HG03139 (cell line): ENCODE results near the gene FILIP1L.

Experiments
- ATAC-seq: cut with Tn5 transposase; IDR thresholded peaks from one replicate; pipeline ENCODE4 v1.9.1; 2021; ENCODE audit not compliant: unreplicated experiment

Gene FILIP1L

DNA sequence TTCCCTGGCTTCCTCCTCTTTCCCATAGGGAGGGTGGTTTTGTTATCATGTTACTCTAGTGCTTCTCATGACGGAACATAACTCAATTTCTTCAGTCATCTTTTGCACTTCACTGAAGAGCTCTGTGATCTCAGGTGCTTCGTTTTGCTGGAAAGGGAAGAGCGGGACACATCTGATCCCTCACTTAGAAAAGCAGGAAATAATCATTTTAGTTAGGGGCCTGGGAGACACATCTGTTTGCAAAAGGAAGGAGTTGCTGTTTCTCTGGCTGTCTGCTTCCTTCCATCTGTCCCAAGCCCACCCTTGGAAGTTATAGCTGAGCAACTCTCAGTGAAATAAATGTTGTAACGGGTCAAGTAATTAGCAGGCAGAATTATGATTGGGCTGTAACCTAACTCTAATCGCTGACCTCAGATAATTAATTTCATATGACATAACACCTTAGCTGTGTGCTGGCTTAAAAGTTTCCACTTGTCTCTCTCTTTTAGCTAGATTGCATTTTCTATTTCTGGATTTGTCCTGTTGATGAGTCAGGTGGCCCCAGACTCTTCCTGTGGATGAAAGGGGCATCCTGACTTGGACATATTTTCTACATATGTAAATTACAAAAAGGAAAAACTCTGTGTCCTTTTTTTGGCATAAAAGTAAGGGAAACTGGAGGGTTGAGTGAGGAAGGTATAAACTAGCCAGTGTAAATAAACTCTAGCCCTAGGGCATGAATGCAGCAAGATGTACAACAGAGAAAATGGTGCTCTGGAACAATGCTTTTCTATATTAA is 11.0 kb upstream of the FILIP1L start:
- no peak for ATAC-seq

DNA sequence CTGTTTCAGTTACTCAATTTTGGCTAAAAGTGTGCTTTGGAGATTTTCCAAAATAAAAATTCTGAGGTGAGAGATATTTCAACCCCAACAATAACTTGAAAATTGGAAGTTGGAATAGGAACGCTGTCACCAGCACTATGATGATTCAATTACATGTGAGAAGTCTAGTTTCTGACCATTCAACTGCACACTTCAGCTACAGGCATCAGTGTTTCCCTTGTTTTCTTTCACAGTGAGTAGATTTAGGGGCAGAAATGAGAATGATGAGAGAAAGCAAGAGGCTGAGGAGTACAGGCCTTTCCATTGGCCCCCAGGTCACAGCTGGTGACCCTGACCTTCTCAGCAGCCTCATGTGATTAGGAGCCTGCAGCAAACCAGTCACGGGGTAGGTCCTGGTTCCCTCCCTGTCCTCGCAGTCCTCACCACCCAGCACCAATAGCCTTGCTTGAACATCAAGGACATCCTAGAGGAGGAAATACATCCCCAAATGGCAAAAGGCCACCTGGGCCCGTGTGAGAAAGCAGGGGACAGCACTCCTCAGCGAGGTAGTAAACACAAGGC is 10.0 kb upstream of the FILIP1L start:
- ATAC-seq: no peak

GRCh38 chr3:100123112-100123511 is 8.8 kb upstream of the FILIP1L start:
- ATAC-seq: no peak

- ATAC-seq: no peak
Measured at GRCh38 chr3:100122321-100122720, 8.0 kb upstream of the FILIP1L start.

DNA sequence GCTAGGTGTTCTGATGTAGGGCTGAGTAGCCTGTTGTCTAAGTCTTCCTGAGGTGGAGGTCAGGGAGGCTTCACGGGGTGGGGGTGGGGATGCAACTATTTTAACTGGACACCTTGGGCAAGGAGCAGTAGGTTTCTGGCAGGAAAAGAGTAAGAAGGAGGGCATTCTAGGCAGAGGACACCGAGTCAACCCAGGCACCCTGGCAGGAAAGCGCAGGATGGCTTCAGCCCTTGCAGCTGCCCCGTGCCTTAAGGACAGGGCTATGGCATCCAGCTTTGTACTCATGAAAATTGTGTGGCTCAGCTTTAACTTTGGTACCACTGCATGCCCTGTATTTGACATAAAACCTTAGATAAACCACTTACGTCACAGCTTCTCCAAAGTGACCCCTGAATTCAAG is 6.4 kb upstream of the FILIP1L start:
- no peak for ATAC-seq

DNA sequence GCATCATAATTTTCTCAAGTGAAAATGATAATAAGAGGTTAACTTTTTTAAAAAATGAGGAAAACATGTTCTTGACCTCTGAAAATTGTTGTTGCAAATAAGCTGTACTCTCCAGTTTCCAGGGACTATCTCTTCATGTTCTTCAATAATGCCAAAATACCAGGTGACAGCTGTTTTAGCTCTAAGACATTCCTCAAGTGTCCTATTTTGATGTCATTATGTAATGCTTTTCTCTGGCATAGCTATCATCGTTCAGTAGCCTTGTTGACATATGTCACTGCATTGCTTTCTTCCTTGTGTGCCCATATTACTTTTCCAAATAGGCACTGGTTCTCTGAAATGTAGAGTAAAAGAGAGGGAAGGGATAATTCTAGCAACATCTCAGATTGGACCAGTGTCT is 5.7 kb upstream of the FILIP1L start:
- ATAC-seq: no peak

GRCh38 chr3:100117093-100117492 is 2.8 kb upstream of the FILIP1L start:
- no peak for ATAC-seq

DNA sequence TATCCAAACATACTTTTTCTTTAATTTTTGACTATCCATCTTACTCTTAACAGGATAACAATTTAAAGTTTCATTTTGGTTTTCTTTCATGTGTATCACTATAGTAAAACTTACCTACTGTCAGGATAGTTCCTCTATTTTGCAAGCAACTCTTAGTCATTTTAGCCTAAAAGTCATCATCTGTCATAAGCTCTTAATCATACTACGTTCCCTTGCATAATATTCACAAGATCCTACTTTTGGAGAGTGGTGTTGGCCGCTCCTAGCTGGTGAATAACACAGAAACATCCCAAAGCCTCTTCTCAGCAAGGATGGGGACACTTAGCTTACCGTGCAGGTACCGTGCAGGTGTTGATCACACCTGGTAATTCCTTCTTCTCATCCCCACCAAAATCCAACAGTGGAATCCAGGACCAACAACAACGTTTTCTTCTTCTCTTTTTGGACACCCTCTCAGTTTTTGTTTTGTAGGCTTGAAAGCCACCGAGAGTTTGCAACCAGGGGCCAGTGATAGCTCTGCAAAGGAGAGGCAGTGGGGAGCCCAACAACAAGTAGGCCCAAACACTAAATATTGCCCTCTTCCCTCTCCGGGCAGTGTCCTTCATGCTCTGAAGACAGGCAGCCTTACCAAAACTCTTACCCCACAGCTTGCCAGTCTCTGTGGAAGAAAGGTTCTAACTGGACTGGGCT is 433 bp downstream of the FILIP1L start:
- no peak for ATAC-seq

DNA sequence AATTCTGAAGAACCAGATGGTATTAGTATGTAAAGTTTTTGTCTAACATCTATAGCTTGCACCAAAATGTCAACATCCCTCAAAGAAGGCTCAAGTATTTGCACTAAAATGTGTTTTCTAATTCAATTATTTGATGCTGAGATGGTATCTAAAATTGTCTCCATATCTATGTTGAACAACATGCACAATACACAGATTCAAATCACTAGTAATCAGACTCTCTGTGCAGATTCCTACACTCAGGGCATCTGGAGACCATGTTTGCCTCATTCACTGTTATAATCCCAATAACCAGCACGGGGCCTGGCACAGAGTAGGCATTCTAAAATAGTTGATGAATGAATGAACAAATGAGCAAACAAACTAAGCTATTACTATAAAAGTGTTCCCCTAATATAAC is 2.6 kb downstream of the FILIP1L start:
- no peak for ATAC-seq

GRCh38 chr3:100110162-100110561 is 4.1 kb downstream of the FILIP1L start:
- no peak for ATAC-seq

DNA sequence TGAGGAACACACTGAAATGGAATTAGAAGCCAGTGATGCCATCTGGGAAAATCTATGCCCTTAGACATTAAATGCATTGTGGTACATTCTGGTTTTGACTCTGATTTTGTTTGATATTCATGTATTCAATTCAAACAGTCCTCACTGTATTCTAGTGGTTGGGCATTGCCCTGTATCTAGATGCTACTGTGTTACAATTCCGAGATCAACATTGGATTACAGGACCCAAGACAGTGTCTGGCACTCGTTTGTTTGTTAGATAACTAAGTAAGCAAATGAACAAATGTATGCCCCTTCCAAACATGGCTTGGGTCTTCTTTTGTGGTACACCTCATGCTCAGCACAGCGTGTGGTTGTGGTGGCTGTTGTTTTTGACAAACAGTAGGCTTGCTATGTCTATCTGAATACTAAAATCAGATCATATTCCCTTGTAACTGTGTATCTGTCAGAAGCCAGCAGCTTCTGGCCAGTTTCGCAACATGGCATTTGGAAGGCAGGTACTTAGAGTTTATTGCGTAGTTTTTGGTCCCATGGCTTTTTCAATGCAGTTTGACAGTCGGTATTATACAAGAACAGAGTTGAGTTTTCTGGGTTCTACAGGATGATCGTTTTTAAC is 5.7 kb downstream of the FILIP1L start:
- no peak for ATAC-seq

DNA sequence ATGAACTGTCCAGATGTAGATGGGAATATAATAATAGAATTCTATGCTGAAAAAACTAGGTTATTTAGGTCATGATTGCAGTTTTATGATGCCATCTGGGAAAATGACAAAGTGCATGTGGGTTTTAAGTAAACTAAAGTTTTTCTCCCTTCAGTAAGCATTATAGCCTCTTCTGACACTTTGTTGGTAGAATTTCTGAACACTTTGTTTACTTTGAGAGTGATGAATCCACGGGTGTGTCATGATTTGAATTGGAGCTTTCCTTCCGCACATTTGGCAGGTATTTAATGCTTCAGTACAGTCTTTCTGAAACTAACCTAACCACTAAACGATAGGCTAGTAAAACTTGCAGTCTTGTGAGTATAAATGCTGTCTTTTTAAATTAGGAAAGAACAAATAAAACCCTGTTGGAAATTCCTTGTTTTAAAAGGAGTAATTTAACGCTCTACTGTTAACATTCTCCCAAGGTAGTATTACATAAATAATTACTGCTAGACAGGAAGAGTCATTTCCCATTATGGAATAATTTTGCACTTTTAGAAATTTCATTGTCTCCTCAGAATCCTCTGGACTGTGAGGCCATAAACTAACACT is 7.0 kb downstream of the FILIP1L start:
- ATAC-seq: no peak

- no peak for ATAC-seq
Measured at GRCh38 chr3:100106531-100107141, 7.7 kb downstream of the FILIP1L start.

DNA sequence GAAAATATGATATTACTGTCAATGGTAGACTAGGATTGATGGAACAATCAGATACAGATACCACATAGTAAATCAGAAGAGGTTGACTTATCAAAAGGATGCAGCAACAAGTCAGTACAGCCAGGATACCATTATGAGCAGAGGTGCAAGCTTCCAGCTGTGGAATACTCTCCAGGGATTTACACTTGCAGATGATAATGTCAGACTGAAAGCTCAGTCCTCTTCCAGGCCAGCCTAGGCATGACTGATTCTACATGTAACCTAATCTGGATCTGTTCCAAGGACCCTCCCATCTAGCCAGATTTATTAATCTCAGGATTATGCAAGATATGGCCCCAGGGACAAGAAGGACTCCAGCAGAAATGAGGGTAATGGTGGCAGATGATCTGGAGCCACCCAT is 8.2 kb downstream of the FILIP1L start:
- no peak for ATAC-seq

DNA sequence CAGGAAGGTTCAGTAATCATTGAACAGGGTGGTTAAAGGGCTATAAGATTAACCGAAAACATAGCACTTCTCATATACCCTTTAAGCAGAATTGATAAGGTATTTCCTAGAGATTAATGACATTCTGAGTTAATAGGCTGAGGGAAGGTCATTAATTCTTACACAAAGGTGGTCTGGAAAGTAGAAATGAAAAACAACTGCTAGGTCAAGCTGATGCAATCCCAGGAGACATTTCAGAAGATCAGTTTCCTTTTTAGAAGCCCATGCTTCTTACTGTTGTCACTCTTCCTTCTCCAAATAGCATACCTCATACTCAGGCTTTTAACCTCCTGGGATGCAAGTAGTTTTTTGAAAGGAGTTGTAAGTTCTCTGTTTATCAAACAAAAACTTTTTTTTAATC is 8.8 kb downstream of the FILIP1L start:
- ATAC-seq: peak; percentile 39

- ATAC-seq: no peak
Measured at GRCh38 chr3:100104817-100105413, 9.4 kb downstream of the FILIP1L start.

DNA sequence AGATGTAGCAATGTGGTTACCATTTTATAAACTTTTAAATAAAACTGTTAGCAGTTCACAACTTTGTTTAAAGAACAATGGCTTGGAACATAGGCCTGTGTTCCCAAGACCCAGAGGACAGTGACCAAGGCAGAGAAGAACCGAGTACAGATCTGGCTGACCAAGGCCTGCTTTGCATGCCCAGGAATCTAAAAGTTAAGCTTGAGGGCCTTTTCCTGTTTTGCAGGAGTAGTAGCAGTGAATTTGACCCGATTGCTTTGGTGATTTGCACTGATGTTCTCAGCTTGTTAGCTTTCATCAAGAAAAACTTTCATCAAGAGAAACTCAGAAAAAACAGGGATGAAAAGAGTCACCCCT is 9.9 kb downstream of the FILIP1L start:
- peak; percentile 31 for ATAC-seq

GRCh38 chr3:100103558-100104441 is 10.5 kb downstream of the FILIP1L start:
- ATAC-seq: peak; percentile 77

DNA sequence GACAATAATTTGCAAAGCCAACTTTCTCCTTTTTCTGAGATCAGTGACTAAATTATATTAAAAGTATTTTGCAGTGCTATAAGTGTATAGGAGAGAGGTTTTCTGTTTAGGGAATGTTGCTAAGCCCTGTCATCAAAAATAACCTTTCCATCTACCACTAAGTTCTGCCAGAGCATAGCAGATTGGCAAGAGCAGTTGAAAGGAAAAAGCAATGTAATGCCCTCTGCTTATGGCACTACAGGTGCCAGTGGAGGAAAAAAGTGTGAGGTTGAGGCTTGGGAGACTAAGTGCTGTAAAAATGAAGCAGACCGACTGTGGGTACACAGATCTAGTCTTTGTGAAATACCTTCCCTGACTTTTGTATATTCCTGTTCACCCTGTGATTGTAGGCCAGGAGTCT is 11.5 kb downstream of the FILIP1L start:
- ATAC-seq: no peak

- ATAC-seq: no peak
Measured at GRCh38 chr3:100100425-100100824, 13.9 kb downstream of the FILIP1L start.
